Measurements from ENCODE around the gene CC2D2A. TPM values are rescaled to one million over a fixed set of nuclear protein-coding genes. Genes with fewer than 3 reads are reported as not detected.

The CC2D2A gene
- total and polyA plus RNA-seq, 10 of the 15 experiments (the other 5 are each of a cell fraction or from before 2014, with no cell fraction given) = 0.04 to 1.1 (median 0.26) TPM

DNA sequence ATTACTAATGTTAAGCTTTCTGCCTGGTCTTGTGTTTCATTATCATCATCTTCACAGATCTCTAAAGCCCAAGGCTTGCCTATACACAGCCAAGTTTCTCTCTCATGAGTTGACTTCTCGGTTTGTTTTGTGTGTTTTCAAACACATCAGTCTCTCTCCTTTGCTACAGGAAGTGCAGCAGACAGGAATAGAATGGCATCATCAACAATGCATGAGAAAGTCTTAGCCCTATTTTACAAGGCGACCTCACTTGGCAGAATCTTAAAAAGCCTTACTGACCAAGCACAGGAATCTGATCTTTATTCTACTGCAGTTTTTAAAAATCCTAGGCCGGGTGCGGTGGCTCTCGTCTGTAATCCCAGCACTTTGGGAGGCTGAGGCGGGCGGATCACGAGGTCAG is 36.8 kb downstream of the CC2D2A start (continued):
- TF ChIP-seq, protein P1, sequence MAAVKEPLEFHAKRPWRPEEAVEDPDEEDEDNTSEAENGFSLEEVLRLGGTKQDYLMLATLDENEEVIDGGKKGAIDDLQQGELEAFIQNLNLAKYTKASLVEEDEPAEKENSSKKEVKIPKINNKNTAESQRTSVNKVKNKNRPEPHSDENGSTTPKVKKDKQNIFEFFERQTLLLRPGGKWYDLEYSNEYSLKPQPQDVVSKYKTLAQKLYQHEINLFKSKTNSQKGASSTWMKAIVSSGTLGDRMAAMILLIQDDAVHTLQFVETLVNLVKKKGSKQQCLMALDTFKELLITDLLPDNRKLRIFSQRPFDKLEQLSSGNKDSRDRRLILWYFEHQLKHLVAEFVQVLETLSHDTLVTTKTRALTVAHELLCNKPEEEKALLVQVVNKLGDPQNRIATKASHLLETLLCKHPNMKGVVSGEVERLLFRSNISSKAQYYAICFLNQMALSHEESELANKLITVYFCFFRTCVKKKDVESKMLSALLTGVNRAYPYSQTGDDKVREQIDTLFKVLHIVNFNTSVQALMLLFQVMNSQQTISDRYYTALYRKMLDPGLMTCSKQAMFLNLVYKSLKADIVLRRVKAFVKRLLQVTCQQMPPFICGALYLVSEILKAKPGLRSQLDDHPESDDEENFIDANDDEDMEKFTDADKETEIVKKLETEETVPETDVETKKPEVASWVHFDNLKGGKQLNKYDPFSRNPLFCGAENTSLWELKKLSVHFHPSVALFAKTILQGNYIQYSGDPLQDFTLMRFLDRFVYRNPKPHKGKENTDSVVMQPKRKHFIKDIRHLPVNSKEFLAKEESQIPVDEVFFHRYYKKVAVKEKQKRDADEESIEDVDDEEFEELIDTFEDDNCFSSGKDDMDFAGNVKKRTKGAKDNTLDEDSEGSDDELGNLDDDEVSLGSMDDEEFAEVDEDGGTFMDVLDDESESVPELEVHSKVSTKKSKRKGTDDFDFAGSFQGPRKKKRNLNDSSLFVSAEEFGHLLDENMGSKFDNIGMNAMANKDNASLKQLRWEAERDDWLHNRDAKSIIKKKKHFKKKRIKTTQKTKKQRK (IDR thresholded peaks at IDR 0.05; ENCODE audit: low read depth, low read length) = no peak
- TF ChIP-seq, protein P2, sequence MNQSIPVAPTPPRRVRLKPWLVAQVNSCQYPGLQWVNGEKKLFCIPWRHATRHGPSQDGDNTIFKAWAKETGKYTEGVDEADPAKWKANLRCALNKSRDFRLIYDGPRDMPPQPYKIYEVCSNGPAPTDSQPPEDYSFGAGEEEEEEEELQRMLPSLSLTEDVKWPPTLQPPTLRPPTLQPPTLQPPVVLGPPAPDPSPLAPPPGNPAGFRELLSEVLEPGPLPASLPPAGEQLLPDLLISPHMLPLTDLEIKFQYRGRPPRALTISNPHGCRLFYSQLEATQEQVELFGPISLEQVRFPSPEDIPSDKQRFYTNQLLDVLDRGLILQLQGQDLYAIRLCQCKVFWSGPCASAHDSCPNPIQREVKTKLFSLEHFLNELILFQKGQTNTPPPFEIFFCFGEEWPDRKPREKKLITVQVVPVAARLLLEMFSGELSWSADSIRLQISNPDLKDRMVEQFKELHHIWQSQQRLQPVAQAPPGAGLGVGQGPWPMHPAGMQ (IDR thresholded peaks at IDR 0.05; ENCODE audit: borderline replicate concordance) = no peak
- no peak for TF ChIP-seq TCF3 (IDR thresholded peaks at IDR 0.05; ENCODE audit: borderline replicate concordance, insufficient read depth, low read depth, low read length)
- TF ChIP-seq BHLHE40 (IDR thresholded peaks at IDR 0.05; ENCODE audit: borderline replicate concordance in 1 of 2, low read depth in 2 of 2, low read length in 1 of 2) = no peak

DNA sequence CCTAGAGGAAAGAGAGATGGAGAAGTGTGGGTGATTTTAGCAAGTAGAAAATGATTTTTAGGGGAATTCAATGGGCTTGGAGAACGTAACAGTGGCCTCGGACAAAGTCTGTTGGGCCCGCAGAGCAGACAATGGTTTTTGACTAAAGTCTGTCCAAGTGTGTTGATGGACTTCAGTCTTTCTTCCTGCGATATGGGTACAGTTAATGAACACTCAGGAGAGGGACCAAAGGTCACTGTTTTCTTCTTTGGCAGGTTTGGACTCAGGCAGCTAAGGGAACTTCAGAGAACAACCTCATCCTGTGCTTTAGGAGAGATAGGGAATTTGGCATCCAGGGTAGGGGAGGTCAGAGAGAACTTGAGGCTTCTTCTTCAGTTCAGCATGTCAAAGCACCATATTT is 38.0 kb downstream of the CC2D2A start:
- H3K9me3 ChIP-seq (replicated peaks; ENCODE audit: control insufficient read depth, insufficient read depth, low read length) = no peaks in the 10 kb centered on the region
- RAD21 ChIA-PET (ENCODE audit: unreplicated experiment) = no interaction called here

More for the DNA sequence above, 38.0 kb downstream of the CC2D2A start:
- POLR2A ChIA-PET = no interaction called here
- no peak for DNase-seq (ENCODE audit: low read depth, low spot score)
- H3K4me3 ChIP-seq = no peak overlapping the region
- WGBS (ENCODE audit: insufficient coverage, insufficient replicate concordance, low lambda C conversion rate, missing lambda C conversion rate) = 72% methylated on average over 4 of the region's 4 CpGs
- no peak overlapping the region for H3K27ac ChIP-seq (ENCODE audit: control insufficient read depth, insufficient read depth)
- SMC1A ChIA-PET (ENCODE audit: uncharacterized antibody, unreplicated experiment) = no interaction called here
- H4K20me1 ChIP-seq (ENCODE audit: control insufficient read depth, insufficient read depth) = no peaks in the 10 kb centered on the region
- in situ Hi-C loops (cut with MboI) (no loop called here), intact Hi-C loops (cut with micrococcal nuclease; ENCODE audit: unreplicated experiment) (no loop called here)
- H3K27me3 ChIP-seq (replicated peaks in 1 of 2; ENCODE audit: control insufficient read depth in 2 of 2, insufficient read depth in 2 of 2, low read length in 1 of 2) = no peaks in the 10 kb centered on the region
- H3K79me2 ChIP-seq (ENCODE audit: control insufficient read depth, insufficient read depth, low read length) = no peaks in the 10 kb centered on the region
- no peak overlapping the region for H2AFZ ChIP-seq (ENCODE audit: control insufficient read depth, low read depth, low read length)
- H3K4me2 ChIP-seq (ENCODE audit: control insufficient read depth, insufficient read depth) = no peak overlapping the region
- CTCF ChIA-PET = no interaction called here
- H3K36me3 ChIP-seq (ENCODE audit: control insufficient read depth in 2 of 2, insufficient read depth in 2 of 2, low read length in 1 of 2) = no peaks in the 10 kb centered on the region
- no peak for ATAC-seq
- no peak for TF ChIP-seq JUND (IDR thresholded peaks at IDR 0.05; ENCODE audit: low read depth, low read length)
- TF ChIP-seq, protein P3, sequence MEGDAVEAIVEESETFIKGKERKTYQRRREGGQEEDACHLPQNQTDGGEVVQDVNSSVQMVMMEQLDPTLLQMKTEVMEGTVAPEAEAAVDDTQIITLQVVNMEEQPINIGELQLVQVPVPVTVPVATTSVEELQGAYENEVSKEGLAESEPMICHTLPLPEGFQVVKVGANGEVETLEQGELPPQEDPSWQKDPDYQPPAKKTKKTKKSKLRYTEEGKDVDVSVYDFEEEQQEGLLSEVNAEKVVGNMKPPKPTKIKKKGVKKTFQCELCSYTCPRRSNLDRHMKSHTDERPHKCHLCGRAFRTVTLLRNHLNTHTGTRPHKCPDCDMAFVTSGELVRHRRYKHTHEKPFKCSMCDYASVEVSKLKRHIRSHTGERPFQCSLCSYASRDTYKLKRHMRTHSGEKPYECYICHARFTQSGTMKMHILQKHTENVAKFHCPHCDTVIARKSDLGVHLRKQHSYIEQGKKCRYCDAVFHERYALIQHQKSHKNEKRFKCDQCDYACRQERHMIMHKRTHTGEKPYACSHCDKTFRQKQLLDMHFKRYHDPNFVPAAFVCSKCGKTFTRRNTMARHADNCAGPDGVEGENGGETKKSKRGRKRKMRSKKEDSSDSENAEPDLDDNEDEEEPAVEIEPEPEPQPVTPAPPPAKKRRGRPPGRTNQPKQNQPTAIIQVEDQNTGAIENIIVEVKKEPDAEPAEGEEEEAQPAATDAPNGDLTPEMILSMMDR (IDR thresholded peaks at IDR 0.05 in 2 of 3, conservative IDR thresholded peaks at IDR 0.05 in 1 of 3; ENCODE audit: control insufficient read depth in 2 of 3, extremely low read depth in 1 of 3, insufficient read depth in 1 of 3, low read depth in 3 of 3, low read length in 3 of 3) = no peak
- TF ChIP-seq, protein P4, sequence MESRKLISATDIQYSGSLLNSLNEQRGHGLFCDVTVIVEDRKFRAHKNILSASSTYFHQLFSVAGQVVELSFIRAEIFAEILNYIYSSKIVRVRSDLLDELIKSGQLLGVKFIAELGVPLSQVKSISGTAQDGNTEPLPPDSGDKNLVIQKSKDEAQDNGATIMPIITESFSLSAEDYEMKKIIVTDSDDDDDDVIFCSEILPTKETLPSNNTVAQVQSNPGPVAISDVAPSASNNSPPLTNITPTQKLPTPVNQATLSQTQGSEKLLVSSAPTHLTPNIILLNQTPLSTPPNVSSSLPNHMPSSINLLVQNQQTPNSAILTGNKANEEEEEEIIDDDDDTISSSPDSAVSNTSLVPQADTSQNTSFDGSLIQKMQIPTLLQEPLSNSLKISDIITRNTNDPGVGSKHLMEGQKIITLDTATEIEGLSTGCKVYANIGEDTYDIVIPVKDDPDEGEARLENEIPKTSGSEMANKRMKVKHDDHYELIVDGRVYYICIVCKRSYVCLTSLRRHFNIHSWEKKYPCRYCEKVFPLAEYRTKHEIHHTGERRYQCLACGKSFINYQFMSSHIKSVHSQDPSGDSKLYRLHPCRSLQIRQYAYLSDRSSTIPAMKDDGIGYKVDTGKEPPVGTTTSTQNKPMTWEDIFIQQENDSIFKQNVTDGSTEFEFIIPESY (IDR thresholded peaks at IDR 0.05) = no peak
- TF ChIP-seq CEBPB (IDR thresholded peaks at IDR 0.05; ENCODE audit: borderline replicate concordance in 1 of 2, low read depth in 2 of 2, low read length in 2 of 2) = no peak
- no peak for FAIRE-seq
- no peak overlapping the region for H3K9ac ChIP-seq (ENCODE audit: control insufficient read depth, insufficient read depth, low read length)
- no TSS peak for BruUV-seq (replicated peaks)
- H3K4me1 ChIP-seq (ENCODE audit: control insufficient read depth, insufficient read depth, low read length) = no peaks in the 10 kb centered on the region

Data from GM12878 (cell line).